GM19397 (cell line): Measurements from ENCODE around the gene APBA2.
"Not testable (repeated sequence)": the region's sequence is repeated elsewhere in the genome, so short reads cannot be mapped to it uniquely, and the experiment has no call there.

Source experiments
- ATAC-seq: cut with Tn5 transposase; IDR thresholded peaks from one replicate; pipeline ENCODE4 v1.9.1; 2021; ENCODE audit warnings: mild to moderate bottlenecking, moderate library complexity; ENCODE audit not compliant: unreplicated experiment

Gene APBA2

GRCh38 chr15:29097971-29098370, 212.2 kb downstream of the APBA2 start:
- no peak for ATAC-seq

- ATAC-seq = no peak
Observed at GRCh38 chr15:29098652-29099051, 212.9 kb downstream of the APBA2 start.

- ATAC-seq = no peak
Observed at GRCh38 chr15:29099131-29099880, 213.5 kb downstream of the APBA2 start.

GRCh38 chr15:29100486-29101000, 214.8 kb downstream of the APBA2 start:
- no peak for ATAC-seq

- ATAC-seq = no peak
Observed at GRCh38 chr15:29101491-29101890, 215.7 kb downstream of the APBA2 start.

- not testable (repeated sequence) for ATAC-seq
Observed at GRCh38 chr15:29102173-29102794, 216.5 kb downstream of the APBA2 start.

GRCh38 chr15:29102911-29103823, 217.4 kb downstream of the APBA2 start:
- ATAC-seq = no peak

GRCh38 chr15:29103824-29104565, 218.2 kb downstream of the APBA2 start:
- ATAC-seq = no peak

- ATAC-seq = no peak
Observed at GRCh38 chr15:29104566-29104880, 218.7 kb downstream of the APBA2 start.

- ATAC-seq = no peak
Observed at GRCh38 chr15:29105151-29105854, 219.5 kb downstream of the APBA2 start.

GRCh38 chr15:29106116-29106515, 220.3 kb downstream of the APBA2 start:
- no peak for ATAC-seq

GRCh38 chr15:29106551-29107290, 220.9 kb downstream of the APBA2 start:
- no peak for ATAC-seq

- ATAC-seq = no peak
Observed at GRCh38 chr15:29107291-29107890, 221.6 kb downstream of the APBA2 start.

- ATAC-seq = no peak
Observed at GRCh38 chr15:29107971-29108645, 222.3 kb downstream of the APBA2 start.

- ATAC-seq = no peak
Observed at GRCh38 chr15:29109762-29110161, 224.0 kb downstream of the APBA2 start.

- ATAC-seq = no peak
Observed at GRCh38 chr15:29110176-29110575, 224.4 kb downstream of the APBA2 start.

- no peak for ATAC-seq
Observed at GRCh38 chr15:29110733-29111132, 225.0 kb downstream of the APBA2 start.

- ATAC-seq = no peak
Observed at GRCh38 chr15:29111705-29112281, 226.0 kb downstream of the APBA2 start.
